ENCODE results near the gene IGFBP6.
"Not testable (repeated sequence)": the region's sequence is repeated elsewhere in the genome, so short reads cannot be mapped to it uniquely, and the experiment has no call there.

Gene IGFBP6

GRCh38 chr12:53070877-53071492 is 26.5 kb upstream of the IGFBP6 start:
- no peak for DNase-seq (ENCODE audit: low spot score)

- no peak for DNase-seq (ENCODE audit: low spot score)
Observed at GRCh38 chr12:53071591-53072551, 25.6 kb upstream of the IGFBP6 start.

GRCh38 chr12:53073881-53074280 is 23.6 kb upstream of the IGFBP6 start:
- no peak for DNase-seq (ENCODE audit: low spot score)

GRCh38 chr12:53074283-53074998 is 23.0 kb upstream of the IGFBP6 start:
- no peak for DNase-seq (ENCODE audit: low spot score)

GRCh38 chr12:53074999-53075370 is 22.5 kb upstream of the IGFBP6 start:
- DNase-seq (ENCODE audit: low spot score), result no peak

- no peak for DNase-seq (ENCODE audit: low spot score)
Observed at GRCh38 chr12:53076461-53076860, 21.0 kb upstream of the IGFBP6 start.

- DNase-seq (ENCODE audit: low spot score), result no peak
Observed at GRCh38 chr12:53077030-53077429, 20.4 kb upstream of the IGFBP6 start.

GRCh38 chr12:53078425-53079225 is 18.8 kb upstream of the IGFBP6 start:
- no peak for DNase-seq (ENCODE audit: low spot score)

GRCh38 chr12:53079226-53080117 is 18.0 kb upstream of the IGFBP6 start, which contains the start of gene SPRYD3:
Gene SPRYD3, minus strand, starts transcription at chr12:53079390. Its CDS starts 57 bp downstream, at chr12:53079333.
- DNase-seq (ENCODE audit: low spot score), result peak; percentile 90

- DNase-seq (ENCODE audit: low spot score), result no peak
Observed at GRCh38 chr12:53082637-53083175, 14.8 kb upstream of the IGFBP6 start.

- DNase-seq (ENCODE audit: low spot score), result no peak
Observed at GRCh38 chr12:53086361-53086760, 11.1 kb upstream of the IGFBP6 start.

- DNase-seq (ENCODE audit: low spot score), result no peak
Observed at GRCh38 chr12:53090105-53090504, 7.4 kb upstream of the IGFBP6 start.

GRCh38 chr12:53090554-53090953 is 6.9 kb upstream of the IGFBP6 start:
- no peak for DNase-seq (ENCODE audit: low spot score)

- no peak for DNase-seq (ENCODE audit: low spot score)
Observed at GRCh38 chr12:53091756-53092155, 5.7 kb upstream of the IGFBP6 start.

- no peak for DNase-seq (ENCODE audit: low spot score)
Observed at GRCh38 chr12:53093777-53094393, 3.6 kb upstream of the IGFBP6 start.

- DNase-seq (ENCODE audit: low spot score), result no peak
Observed at GRCh38 chr12:53094394-53094787, 3.1 kb upstream of the IGFBP6 start.

GRCh38 chr12:53094796-53095595 is 2.5 kb upstream of the IGFBP6 start:
- not testable (repeated sequence) for DNase-seq (ENCODE audit: low spot score)

- not testable (repeated sequence) for DNase-seq (ENCODE audit: low spot score)
Observed at GRCh38 chr12:53095596-53095895, 1.9 kb upstream of the IGFBP6 start.

- DNase-seq (ENCODE audit: low spot score), result no peak
Observed at GRCh38 chr12:53096089-53096741, 1.3 kb upstream of the IGFBP6 start.

All from kidney capillary endothelial cell (primary cell).